WTC11 (cell line): ENCODE data around the gene SCIMP. TPM values are rescaled to one million over a fixed set of nuclear protein-coding genes. Genes with fewer than 3 reads are reported as not detected.

Experiments
- ATAC-seq: fragments of 200-7000 bp; cut with Tn5 transposase; 2 replicates; pipeline ENCODE4 v1.10.0; 2021; ENCODE audit warnings: mild to moderate bottlenecking, moderate library complexity
- CTCF ChIA-PET: fragments of 300-600 bp; sonication (Branson Sonifier 250); formaldehyde crosslinking; loops from one replicate; lab custom pipeline; 2021; ENCODE audit warnings: antibody characterized with exemption; lab: Charles Lee
- POLR2A ChIA-PET: fragments of 350-600 bp; sonication (Branson Sonifier 250); formaldehyde crosslinking; loops from one replicate; lab custom pipeline; 2021; ENCODE audit warnings: antibody characterized with exemption; lab: Charles Lee
- DNase-seq: peaks from one replicate; pipeline ENCODE4 v3.0.0; 2021; ENCODE audit warnings: low spot score
- H3K27ac Mint-ChIP-seq: 2 replicates; pipeline ENCODE4 v1.8.0; 2021; ENCODE audit warnings: mixed read lengths
- H3K27me3 Mint-ChIP-seq: 2 replicates; pipeline ENCODE4 v1.8.0; 2021; ENCODE audit warnings: low read depth, mild to moderate bottlenecking, moderate library complexity, mixed read lengths
- H3K36me3 Mint-ChIP-seq: 2 replicates; pipeline ENCODE4 v1.8.0; 2021; ENCODE audit warnings: mixed read lengths
- H3K4me1 Mint-ChIP-seq: 2 replicates; pipeline ENCODE4 v1.8.0; 2022; ENCODE audit warnings: mixed read lengths
- H3K4me3 Mint-ChIP-seq: 2 replicates; pipeline ENCODE4 v1.8.0; 2021; ENCODE audit warnings: mild to moderate bottlenecking, moderate library complexity, mixed read lengths
- H3K9me3 Mint-ChIP-seq: 2 replicates; pipeline ENCODE4 v1.8.0; 2021; ENCODE audit warnings: mixed read lengths
- CREB1 ChIP-seq: sonication (generic); formaldehyde crosslinking; IDR thresholded peaks from 2 replicates; pipeline ENCODE4 v1.8.0; 2023; ENCODE audit warnings: mild to moderate bottlenecking, missing genetic modification reagents
- ETV6 ChIP-seq: sonication (generic); formaldehyde crosslinking; IDR thresholded peaks from 2 replicates; pipeline ENCODE4 v1.8.1; 2022; ENCODE audit warnings: mild to moderate bottlenecking, missing genetic modification reagents
- JUN ChIP-seq: sonication (generic); formaldehyde crosslinking; IDR thresholded peaks from 2 replicates; pipeline ENCODE4 v1.8.0; 2023; ENCODE audit warnings: mild to moderate bottlenecking, missing genetic modification reagents
- NR1H2 ChIP-seq: sonication (generic); formaldehyde crosslinking; IDR thresholded peaks from 2 replicates; pipeline ENCODE4 v1.9.0; 2021; ENCODE audit warnings: mild to moderate bottlenecking, moderate library complexity, missing genetic modification reagents
- NR2C2 ChIP-seq: sonication (generic); formaldehyde crosslinking; IDR thresholded peaks from 2 replicates; pipeline ENCODE4 v1.8.0; 2022; ENCODE audit warnings: mild to moderate bottlenecking, missing genetic modification reagents
- PRRX2 ChIP-seq: fragments of 250-450 bp; sonication (Bioruptor Pico); IDR thresholded peaks from 2 replicates; pipeline ENCODE4 v1.8.0; 2021; ENCODE audit warnings: mild to moderate bottlenecking
- ZNF263 ChIP-seq: sonication (generic); formaldehyde crosslinking; IDR thresholded peaks from 2 replicates; pipeline ENCODE4 v1.8.1; 2022; ENCODE audit warnings: low read depth, mild to moderate bottlenecking, moderate library complexity, missing genetic modification reagents
- ZNF396 ChIP-seq: fragments of 250-450 bp; sonication (Bioruptor Pico); IDR thresholded peaks from 2 replicates; pipeline ENCODE4 v1.8.0; 2021; ENCODE audit warnings: mild to moderate bottlenecking, moderate library complexity, borderline replicate concordance
- ZNF416 ChIP-seq: fragments of 250-450 bp; sonication (Bioruptor Pico); IDR thresholded peaks from 2 replicates; pipeline ENCODE4 v1.9.0; 2021; ENCODE audit warnings: mild to moderate bottlenecking, inconsistent platforms
- ZNF423 ChIP-seq: fragments of 250-450 bp; sonication (Bioruptor Pico); IDR thresholded peaks from 2 replicates; pipeline ENCODE4 v2.1.2; 2022; ENCODE audit warnings: mild to moderate bottlenecking, moderate library complexity
- total RNA-seq: library from RNA; stranded (reverse); gene quantifications from 3 replicates; pipeline ENCODE4 v1.2.3, GENCODE V29; 2021
- TF ChIP-seq, protein P1 (sequence below): fragments of 250-450 bp; sonication (Bioruptor Pico); IDR thresholded peaks from 2 replicates; pipeline ENCODE4 v1.8.0; 2021; ENCODE audit warnings: mild to moderate bottlenecking
- TF ChIP-seq, protein P2 (sequence below): sonication (generic); formaldehyde crosslinking; IDR thresholded peaks from 2 replicates; pipeline ENCODE4 v1.8.1; 2023; ENCODE audit warnings: mild to moderate bottlenecking, missing genetic modification reagents, moderate library complexity
- TF ChIP-seq, protein P3 (sequence below): fragments of 250-450 bp; sonication (Bioruptor Pico); conservative IDR thresholded peaks from 2 replicates; pipeline ENCODE4 v1.9.0; 2021; ENCODE audit warnings: mild to moderate bottlenecking
- TF ChIP-seq, protein P4 (sequence below): sonication (generic); formaldehyde crosslinking; IDR thresholded peaks from 2 replicates; pipeline ENCODE4 v1.8.1; 2022; ENCODE audit warnings: mild to moderate bottlenecking, missing genetic modification reagents, moderate library complexity, borderline replicate concordance
- TF ChIP-seq, protein P5 (sequence below): sonication (generic); formaldehyde crosslinking; IDR thresholded peaks from 2 replicates; pipeline ENCODE4 v1.8.1; 2022; ENCODE audit warnings: low read depth, missing genetic modification reagents, borderline replicate concordance
- TF ChIP-seq, protein P6 (sequence below): sonication (generic); formaldehyde crosslinking; IDR thresholded peaks from 2 replicates; pipeline ENCODE4 v1.8.0; 2023; ENCODE audit warnings: missing genetic modification reagents, mild to moderate bottlenecking, borderline replicate concordance
- TF ChIP-seq, protein P7 (sequence below): sonication (generic); formaldehyde crosslinking; IDR thresholded peaks from 2 replicates; pipeline ENCODE4 v1.8.1; 2023; ENCODE audit warnings: mild to moderate bottlenecking, moderate library complexity, missing genetic modification reagents
- TF ChIP-seq, protein P8 (sequence below): sonication (generic); formaldehyde crosslinking; IDR thresholded peaks from 2 replicates; pipeline ENCODE4 v1.8.1; 2022; ENCODE audit warnings: mild to moderate bottlenecking, moderate library complexity, missing genetic modification reagents

Gene SCIMP
- total RNA-seq, 1 experiment from 2014 or later: not detected

DNA sequence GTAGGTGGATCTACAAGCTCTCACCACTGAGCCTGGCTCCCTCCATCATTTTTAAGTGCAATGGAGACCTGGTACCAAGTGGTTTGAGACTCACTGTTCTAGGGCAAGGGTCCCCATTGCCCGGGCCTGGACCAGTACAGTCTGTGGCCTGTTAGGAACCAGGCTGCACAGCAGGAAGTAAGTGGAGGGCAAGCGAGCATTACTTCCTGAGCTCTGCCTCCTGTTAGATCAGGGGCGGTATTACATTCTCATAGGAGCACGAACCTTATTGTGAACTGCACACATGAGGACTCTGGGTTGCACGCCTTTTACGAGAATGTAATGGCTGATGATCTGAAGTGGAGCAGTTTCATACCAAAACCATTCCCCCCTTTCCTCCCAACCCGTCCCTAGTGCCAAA, 36.2 kb downstream of the SCIMP start (continued):
- TF ChIP-seq ZNF263 (CRISPR knock-in tag): no peak
- no peak for TF ChIP-seq NR1H2
- TF ChIP-seq, protein P1, sequence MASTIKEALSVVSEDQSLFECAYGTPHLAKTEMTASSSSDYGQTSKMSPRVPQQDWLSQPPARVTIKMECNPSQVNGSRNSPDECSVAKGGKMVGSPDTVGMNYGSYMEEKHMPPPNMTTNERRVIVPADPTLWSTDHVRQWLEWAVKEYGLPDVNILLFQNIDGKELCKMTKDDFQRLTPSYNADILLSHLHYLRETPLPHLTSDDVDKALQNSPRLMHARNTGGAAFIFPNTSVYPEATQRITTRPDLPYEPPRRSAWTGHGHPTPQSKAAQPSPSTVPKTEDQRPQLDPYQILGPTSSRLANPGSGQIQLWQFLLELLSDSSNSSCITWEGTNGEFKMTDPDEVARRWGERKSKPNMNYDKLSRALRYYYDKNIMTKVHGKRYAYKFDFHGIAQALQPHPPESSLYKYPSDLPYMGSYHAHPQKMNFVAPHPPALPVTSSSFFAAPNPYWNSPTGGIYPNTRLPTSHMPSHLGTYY: no peak
- TF ChIP-seq, protein P2, sequence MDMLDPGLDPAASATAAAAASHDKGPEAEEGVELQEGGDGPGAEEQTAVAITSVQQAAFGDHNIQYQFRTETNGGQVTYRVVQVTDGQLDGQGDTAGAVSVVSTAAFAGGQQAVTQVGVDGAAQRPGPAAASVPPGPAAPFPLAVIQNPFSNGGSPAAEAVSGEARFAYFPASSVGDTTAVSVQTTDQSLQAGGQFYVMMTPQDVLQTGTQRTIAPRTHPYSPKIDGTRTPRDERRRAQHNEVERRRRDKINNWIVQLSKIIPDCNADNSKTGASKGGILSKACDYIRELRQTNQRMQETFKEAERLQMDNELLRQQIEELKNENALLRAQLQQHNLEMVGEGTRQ: no peak
- TF ChIP-seq, protein P3, sequence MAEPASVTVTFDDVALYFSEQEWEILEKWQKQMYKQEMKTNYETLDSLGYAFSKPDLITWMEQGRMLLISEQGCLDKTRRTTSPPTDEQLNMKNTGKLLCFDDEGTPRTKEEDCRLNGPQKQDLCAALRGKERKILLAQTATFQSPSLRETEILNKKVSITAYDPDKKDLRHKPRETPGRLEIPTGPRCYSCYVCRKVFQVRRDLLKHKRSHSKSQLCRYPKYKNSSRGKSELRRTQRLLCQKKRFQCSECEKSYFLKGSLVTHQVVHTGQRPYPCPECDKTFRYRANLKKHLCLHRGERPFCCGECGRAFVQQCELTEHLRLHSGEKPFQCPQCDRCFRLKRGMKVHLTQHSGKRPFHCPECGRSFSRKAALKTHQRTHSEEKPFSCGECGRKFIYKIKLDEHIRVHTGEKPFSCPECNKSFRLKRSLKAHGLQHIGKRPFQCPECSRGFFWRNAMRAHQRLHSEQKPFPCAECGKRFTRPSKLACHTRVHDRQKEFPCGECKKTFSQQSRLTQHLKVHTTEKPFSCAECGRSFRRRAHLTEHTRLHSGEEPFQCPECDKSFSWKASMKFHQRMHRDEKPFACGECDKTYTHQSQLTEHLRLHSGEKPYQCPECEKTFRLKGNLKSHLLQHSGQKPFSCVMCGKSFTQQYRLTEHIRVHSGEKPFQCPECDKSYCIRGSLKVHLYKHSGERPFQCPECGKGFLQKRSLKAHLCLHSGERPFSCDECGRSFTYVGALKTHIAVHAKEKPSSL (CRISPR knock-in tag): no peak

DNA sequence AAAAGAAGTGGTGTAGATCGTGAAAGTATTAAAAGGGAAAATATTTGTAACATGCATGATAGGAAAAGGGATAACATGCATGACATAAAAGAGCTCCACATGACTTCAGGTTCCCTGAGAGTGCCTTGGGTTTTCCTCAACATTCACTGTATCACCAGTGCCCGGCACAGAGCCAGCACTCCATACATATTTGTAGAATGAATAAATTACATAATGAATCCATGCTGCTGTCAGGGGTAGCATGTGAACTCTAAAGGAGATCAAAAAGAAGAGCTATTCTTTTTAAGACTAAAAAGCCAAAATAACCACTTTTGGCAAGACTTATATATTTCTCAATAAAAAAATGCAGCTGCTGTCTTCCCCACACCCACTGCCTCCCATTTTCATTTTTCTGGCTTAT, 40.3 kb downstream of the SCIMP start:
- ChIA-PET POLR2A (interaction anchor here (0.7 kb wide), 1 partner anchor 43 kb away, joined by 4 read pairs; no protein-coding TSS in a partner anchor), CTCF (no interaction called here)
- DNase-seq (no peak), ATAC-seq (no peak)
- no peak overlapping the region for H3K4me3 Mint-ChIP-seq
- peaks cover 21% of the 10 kb centered on the region for H3K36me3 Mint-ChIP-seq
- peaks cover 5% of the 10 kb centered on the region for H3K27me3 Mint-ChIP-seq
- peaks cover 28% of the 10 kb centered on the region for H3K9me3 Mint-ChIP-seq
- H3K4me1 Mint-ChIP-seq: peaks cover 7% of the 10 kb centered on the region
- no peak overlapping the region for H3K27ac Mint-ChIP-seq
- TF ChIP-seq ZNF263 (CRISPR knock-in tag) (no peak), PRRX2 (CRISPR knock-in tag) (no peak), JUN (CRISPR knock-in tag) (no peak), CREB1 (CRISPR knock-in tag) (no peak), NR2C2 (CRISPR knock-in tag) (no peak), ZNF396 (CRISPR knock-in tag) (no peak), ETV6 (CRISPR knock-in tag) (no peak), ZNF423 (CRISPR knock-in tag) (no peak), ZNF416 (CRISPR knock-in tag) (no peak)
- TF ChIP-seq, protein P3 (CRISPR knock-in tag): no peak
- TF ChIP-seq, protein P4, sequence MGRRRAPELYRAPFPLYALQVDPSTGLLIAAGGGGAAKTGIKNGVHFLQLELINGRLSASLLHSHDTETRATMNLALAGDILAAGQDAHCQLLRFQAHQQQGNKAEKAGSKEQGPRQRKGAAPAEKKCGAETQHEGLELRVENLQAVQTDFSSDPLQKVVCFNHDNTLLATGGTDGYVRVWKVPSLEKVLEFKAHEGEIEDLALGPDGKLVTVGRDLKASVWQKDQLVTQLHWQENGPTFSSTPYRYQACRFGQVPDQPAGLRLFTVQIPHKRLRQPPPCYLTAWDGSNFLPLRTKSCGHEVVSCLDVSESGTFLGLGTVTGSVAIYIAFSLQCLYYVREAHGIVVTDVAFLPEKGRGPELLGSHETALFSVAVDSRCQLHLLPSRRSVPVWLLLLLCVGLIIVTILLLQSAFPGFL (CRISPR knock-in tag): no peak
- TF ChIP-seq, protein P5, sequence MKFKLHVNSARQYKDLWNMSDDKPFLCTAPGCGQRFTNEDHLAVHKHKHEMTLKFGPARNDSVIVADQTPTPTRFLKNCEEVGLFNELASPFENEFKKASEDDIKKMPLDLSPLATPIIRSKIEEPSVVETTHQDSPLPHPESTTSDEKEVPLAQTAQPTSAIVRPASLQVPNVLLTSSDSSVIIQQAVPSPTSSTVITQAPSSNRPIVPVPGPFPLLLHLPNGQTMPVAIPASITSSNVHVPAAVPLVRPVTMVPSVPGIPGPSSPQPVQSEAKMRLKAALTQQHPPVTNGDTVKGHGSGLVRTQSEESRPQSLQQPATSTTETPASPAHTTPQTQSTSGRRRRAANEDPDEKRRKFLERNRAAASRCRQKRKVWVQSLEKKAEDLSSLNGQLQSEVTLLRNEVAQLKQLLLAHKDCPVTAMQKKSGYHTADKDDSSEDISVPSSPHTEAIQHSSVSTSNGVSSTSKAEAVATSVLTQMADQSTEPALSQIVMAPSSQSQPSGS (CRISPR knock-in tag): no peak
- TF ChIP-seq, protein P6, sequence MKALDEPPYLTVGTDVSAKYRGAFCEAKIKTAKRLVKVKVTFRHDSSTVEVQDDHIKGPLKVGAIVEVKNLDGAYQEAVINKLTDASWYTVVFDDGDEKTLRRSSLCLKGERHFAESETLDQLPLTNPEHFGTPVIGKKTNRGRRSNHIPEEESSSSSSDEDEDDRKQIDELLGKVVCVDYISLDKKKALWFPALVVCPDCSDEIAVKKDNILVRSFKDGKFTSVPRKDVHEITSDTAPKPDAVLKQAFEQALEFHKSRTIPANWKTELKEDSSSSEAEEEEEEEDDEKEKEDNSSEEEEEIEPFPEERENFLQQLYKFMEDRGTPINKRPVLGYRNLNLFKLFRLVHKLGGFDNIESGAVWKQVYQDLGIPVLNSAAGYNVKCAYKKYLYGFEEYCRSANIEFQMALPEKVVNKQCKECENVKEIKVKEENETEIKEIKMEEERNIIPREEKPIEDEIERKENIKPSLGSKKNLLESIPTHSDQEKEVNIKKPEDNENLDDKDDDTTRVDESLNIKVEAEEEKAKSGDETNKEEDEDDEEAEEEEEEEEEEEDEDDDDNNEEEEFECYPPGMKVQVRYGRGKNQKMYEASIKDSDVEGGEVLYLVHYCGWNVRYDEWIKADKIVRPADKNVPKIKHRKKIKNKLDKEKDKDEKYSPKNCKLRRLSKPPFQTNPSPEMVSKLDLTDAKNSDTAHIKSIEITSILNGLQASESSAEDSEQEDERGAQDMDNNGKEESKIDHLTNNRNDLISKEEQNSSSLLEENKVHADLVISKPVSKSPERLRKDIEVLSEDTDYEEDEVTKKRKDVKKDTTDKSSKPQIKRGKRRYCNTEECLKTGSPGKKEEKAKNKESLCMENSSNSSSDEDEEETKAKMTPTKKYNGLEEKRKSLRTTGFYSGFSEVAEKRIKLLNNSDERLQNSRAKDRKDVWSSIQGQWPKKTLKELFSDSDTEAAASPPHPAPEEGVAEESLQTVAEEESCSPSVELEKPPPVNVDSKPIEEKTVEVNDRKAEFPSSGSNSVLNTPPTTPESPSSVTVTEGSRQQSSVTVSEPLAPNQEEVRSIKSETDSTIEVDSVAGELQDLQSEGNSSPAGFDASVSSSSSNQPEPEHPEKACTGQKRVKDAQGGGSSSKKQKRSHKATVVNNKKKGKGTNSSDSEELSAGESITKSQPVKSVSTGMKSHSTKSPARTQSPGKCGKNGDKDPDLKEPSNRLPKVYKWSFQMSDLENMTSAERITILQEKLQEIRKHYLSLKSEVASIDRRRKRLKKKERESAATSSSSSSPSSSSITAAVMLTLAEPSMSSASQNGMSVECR (CRISPR knock-in tag): no peak
- TF ChIP-seq, protein P7, sequence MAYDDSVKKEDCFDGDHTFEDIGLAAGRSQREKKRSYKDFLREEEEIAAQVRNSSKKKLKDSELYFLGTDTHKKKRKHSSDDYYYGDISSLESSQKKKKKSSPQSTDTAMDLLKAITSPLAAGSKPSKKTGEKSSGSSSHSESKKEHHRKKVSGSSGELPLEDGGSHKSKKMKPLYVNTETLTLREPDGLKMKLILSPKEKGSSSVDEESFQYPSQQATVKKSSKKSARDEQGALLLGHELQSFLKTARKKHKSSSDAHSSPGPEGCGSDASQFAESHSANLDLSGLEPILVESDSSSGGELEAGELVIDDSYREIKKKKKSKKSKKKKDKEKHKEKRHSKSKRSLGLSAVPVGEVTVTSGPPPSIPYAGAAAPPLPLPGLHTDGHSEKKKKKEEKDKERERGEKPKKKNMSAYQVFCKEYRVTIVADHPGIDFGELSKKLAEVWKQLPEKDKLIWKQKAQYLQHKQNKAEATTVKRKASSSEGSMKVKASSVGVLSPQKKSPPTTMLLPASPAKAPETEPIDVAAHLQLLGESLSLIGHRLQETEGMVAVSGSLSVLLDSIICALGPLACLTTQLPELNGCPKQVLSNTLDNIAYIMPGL: no peak
- TF ChIP-seq, protein P8, sequence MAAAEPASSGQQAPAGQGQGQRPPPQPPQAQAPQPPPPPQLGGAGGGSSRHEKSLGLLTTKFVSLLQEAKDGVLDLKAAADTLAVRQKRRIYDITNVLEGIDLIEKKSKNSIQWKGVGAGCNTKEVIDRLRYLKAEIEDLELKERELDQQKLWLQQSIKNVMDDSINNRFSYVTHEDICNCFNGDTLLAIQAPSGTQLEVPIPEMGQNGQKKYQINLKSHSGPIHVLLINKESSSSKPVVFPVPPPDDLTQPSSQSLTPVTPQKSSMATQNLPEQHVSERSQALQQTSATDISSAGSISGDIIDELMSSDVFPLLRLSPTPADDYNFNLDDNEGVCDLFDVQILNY (CRISPR knock-in tag): no peak
